Measurements from ENCODE around the gene DPP4. TPM values are rescaled to one million over a fixed set of nuclear protein-coding genes. Genes with fewer than 3 reads are reported as not detected.

The DPP4 gene
- total and polyA plus RNA-seq, 8 donors: 0.15 to 30.1 (median 2.4) TPM

- Histone ChIP-seq H3K9me3 (no peaks in the 10 kb centered on the region), H3K27me3 (no peaks in the 10 kb centered on the region), H3K36me3 (no peaks in the 10 kb centered on the region), H3K27ac (no peak overlapping the region), H3K4me1 (no peaks in the 10 kb centered on the region), H3K4me3 (no peak overlapping the region)
- intact Hi-C loops (cut with DNase I; ENCODE audit: low total_unique reads): no loop called here
- 54 to 78% (median 65%) methylated on average over 1 of the region's 1 CpG for WGBS, 5 donors
- no peak for DNase-seq
- TF ChIP-seq, protein P1, sequence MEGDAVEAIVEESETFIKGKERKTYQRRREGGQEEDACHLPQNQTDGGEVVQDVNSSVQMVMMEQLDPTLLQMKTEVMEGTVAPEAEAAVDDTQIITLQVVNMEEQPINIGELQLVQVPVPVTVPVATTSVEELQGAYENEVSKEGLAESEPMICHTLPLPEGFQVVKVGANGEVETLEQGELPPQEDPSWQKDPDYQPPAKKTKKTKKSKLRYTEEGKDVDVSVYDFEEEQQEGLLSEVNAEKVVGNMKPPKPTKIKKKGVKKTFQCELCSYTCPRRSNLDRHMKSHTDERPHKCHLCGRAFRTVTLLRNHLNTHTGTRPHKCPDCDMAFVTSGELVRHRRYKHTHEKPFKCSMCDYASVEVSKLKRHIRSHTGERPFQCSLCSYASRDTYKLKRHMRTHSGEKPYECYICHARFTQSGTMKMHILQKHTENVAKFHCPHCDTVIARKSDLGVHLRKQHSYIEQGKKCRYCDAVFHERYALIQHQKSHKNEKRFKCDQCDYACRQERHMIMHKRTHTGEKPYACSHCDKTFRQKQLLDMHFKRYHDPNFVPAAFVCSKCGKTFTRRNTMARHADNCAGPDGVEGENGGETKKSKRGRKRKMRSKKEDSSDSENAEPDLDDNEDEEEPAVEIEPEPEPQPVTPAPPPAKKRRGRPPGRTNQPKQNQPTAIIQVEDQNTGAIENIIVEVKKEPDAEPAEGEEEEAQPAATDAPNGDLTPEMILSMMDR (IDR thresholded peaks at IDR 0.05): no peak
- TF ChIP-seq POLR2AphosphoS5 (IDR thresholded peaks at IDR 0.05) (no peak), POLR2A (IDR thresholded peaks at IDR 0.05) (no peak), EP300 (IDR thresholded peaks at IDR 0.05) (no peak)
Observed at GRCh38 chr2:162041485-162041884, 32.5 kb downstream of the DPP4 start.

- no peaks in the 10 kb centered on the region for H3K4me1 ChIP-seq
- DNase-seq: no peak
Observed at GRCh38 chr2:162038725-162039124, 35.3 kb downstream of the DPP4 start.

GRCh38 chr2:162037886-162038285, 36.1 kb downstream of the DPP4 start:
- Histone ChIP-seq H3K27me3 (no peaks in the 10 kb centered on the region), H3K9me3 (no peaks in the 10 kb centered on the region), H3K27ac (no peak overlapping the region), H3K4me1 (no peaks in the 10 kb centered on the region), H3K4me3 (no peak overlapping the region), H3K36me3 (no peaks in the 10 kb centered on the region)
- WGBS, 5 donors: 76 to 91% (median 84%) methylated on average over 1 of the region's 1 CpG
- intact Hi-C loops (cut with DNase I; ENCODE audit: low total_unique reads): no loop called here
- DNase-seq: no peak
- no peak for TF ChIP-seq POLR2A (IDR thresholded peaks at IDR 0.05)
- TF ChIP-seq, protein P1 (IDR thresholded peaks at IDR 0.05): no peak
- no peak for TF ChIP-seq EP300 (IDR thresholded peaks at IDR 0.05)

More at GRCh38 chr2:162038725-162039124, 35.3 kb downstream of the DPP4 start:
- H3K36me3 ChIP-seq: no peaks in the 10 kb centered on the region
- no peaks in the 10 kb centered on the region for H3K9me3 ChIP-seq
- H3K27me3 ChIP-seq: no peaks in the 10 kb centered on the region
- no peak overlapping the region for H3K27ac ChIP-seq
- TF ChIP-seq, protein P1 (IDR thresholded peaks at IDR 0.05): no peak
- TF ChIP-seq POLR2A (IDR thresholded peaks at IDR 0.05) (no peak), POLR2AphosphoS5 (IDR thresholded peaks at IDR 0.05) (no peak)
- no peak overlapping the region for H3K4me3 ChIP-seq
- intact Hi-C loops (cut with DNase I; ENCODE audit: low total_unique reads): no loop called here

DNA sequence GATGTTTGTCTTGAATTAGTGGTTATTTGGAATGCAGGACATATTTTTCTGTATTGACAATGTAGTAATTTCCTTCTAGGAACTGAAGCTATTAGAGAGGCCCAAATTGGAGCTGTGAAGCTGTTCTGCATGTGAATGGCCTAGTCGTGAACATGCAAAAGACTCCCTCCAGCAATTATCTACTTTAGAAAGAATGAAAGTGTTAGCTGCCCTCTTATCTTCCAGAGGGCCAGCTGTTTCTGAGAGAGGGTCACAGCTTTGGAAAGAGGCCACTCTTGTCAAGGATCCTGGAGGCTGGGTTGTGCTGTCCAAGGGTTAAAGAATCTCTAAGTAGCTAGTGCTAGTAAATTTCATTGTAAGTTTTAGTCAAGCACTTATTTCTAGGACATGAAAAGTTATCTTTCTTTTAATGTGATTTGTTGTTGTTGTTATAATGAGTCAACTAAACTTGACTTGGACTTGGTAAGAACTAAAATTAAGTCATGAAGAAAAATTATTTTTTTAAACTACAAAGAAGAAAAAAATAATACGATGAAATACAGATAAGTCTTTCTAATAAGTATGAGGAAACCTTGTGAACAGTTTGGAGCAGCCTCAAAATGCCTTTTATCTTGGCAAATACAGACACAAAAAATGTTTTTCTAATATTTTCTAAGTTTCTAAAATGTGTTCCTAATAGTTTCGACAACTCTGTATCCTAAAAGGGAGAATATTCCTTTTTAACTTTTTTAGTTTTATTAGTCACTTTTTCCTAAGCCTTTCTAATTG, 36.8 kb downstream of the DPP4 start:
- Histone ChIP-seq H3K27me3 (no peaks in the 10 kb centered on the region), H3K4me1 (no peaks in the 10 kb centered on the region), H3K9me3 (no peaks in the 10 kb centered on the region), H3K36me3 (no peaks in the 10 kb centered on the region), H3K27ac (no peak overlapping the region), H3K4me3 (no peak overlapping the region)
- 68 to 78% (median 72%) methylated on average over 3 of the region's 3 CpGs for WGBS, 5 donors
- no peak for DNase-seq
- intact Hi-C loops (cut with DNase I; ENCODE audit: low total_unique reads): no loop called here
- TF ChIP-seq POLR2AphosphoS5 (IDR thresholded peaks at IDR 0.05) (no peak), EP300 (IDR thresholded peaks at IDR 0.05) (no peak), POLR2A (IDR thresholded peaks at IDR 0.05) (no peak)
- TF ChIP-seq, protein P1 (IDR thresholded peaks at IDR 0.05): no peak
